HEK293 (cell line): Measurements from ENCODE around the gene CCR9.

ENCODE experiments used
- BCL11B ChIP-seq: fragments of 450-650 bp; formaldehyde crosslinking; IDR thresholded peaks from 2 replicates; pipeline ENCODE4 v1.5.1; 2016; ENCODE audit warnings: low read depth, missing biosample characterization, missing genetic modification characterization
- FEZF1 ChIP-seq: fragments of 450-650 bp; formaldehyde crosslinking; IDR thresholded peaks from 2 replicates; pipeline ENCODE4 v1.5.1; 2016; ENCODE audit warnings: missing biosample characterization, missing genetic modification characterization
- KLF10 ChIP-seq: fragments of 450-650 bp; IDR thresholded peaks from 2 replicates; pipeline ENCODE4 v1.5.1; 2018; ENCODE audit warnings: missing biosample characterization, mild to moderate bottlenecking, missing genetic modification characterization
- KLF16 ChIP-seq: fragments of 450-650 bp; formaldehyde crosslinking; IDR thresholded peaks from 2 replicates; pipeline ENCODE4 v1.5.1; 2017; ENCODE audit warnings: missing biosample characterization, missing genetic modification characterization
- KLF8 ChIP-seq: fragments of 450-650 bp; formaldehyde crosslinking; IDR thresholded peaks from 2 replicates; pipeline ENCODE4 v1.5.1; 2016; ENCODE audit warnings: missing biosample characterization, missing genetic modification characterization
- MYNN ChIP-seq: fragments of 450-650 bp; formaldehyde crosslinking; IDR thresholded peaks from 2 replicates; pipeline ENCODE4 v1.5.1; 2016; ENCODE audit warnings: missing biosample characterization, missing genetic modification characterization, borderline replicate concordance
- PRDM2 ChIP-seq: fragments of 450-650 bp; formaldehyde crosslinking; IDR thresholded peaks from 2 replicates; pipeline ENCODE4 v1.5.1; 2016; ENCODE audit warnings: missing biosample characterization, missing genetic modification characterization, borderline replicate concordance
- SP3 ChIP-seq: fragments of 450-650 bp; formaldehyde crosslinking; IDR thresholded peaks from 2 replicates; pipeline ENCODE4 v1.5.1; 2016; ENCODE audit warnings: missing biosample characterization, missing genetic modification characterization
- ZBTB10 ChIP-seq: fragments of 450-650 bp; formaldehyde crosslinking; IDR thresholded peaks from 2 replicates; pipeline ENCODE4 v1.5.1; 2016; ENCODE audit warnings: missing biosample characterization, missing genetic modification characterization
- ZBTB17 ChIP-seq: fragments of 450-650 bp; formaldehyde crosslinking; IDR thresholded peaks from 2 replicates; pipeline ENCODE4 v1.5.1; 2016; ENCODE audit warnings: missing biosample characterization, missing genetic modification characterization
- ZBTB6 ChIP-seq: fragments of 450-650 bp; formaldehyde crosslinking; IDR thresholded peaks from 2 replicates; pipeline ENCODE4 v1.5.1; 2017; ENCODE audit warnings: missing biosample characterization, missing genetic modification characterization
- ZBTB7A ChIP-seq: fragments of 450-650 bp; formaldehyde crosslinking; IDR thresholded peaks from 2 replicates; pipeline ENCODE4 v1.5.1; 2016; ENCODE audit warnings: low read depth, missing biosample characterization, missing genetic modification characterization
- ZFP37 ChIP-seq: fragments of 450-650 bp; formaldehyde crosslinking; IDR thresholded peaks from 2 replicates; pipeline ENCODE4 v1.5.1; 2016; ENCODE audit warnings: missing biosample characterization, missing genetic modification characterization
- ZIC2 ChIP-seq: fragments of 450-650 bp; formaldehyde crosslinking; IDR thresholded peaks from 2 replicates; pipeline ENCODE4 v1.5.1; 2016; ENCODE audit warnings: missing biosample characterization, missing genetic modification characterization
- ZNF114 ChIP-seq: fragments of 450-650 bp; formaldehyde crosslinking; IDR thresholded peaks from 2 replicates; pipeline ENCODE4 v1.5.0; 2017; ENCODE audit warnings: missing biosample characterization, missing genetic modification characterization
- ZNF292 ChIP-seq: fragments of 450-650 bp; formaldehyde crosslinking; IDR thresholded peaks from 2 replicates; pipeline ENCODE4 v1.5.1; 2016; ENCODE audit warnings: low read depth, missing biosample characterization, missing genetic modification characterization, borderline replicate concordance
- ZNF37A ChIP-seq: fragments of 450-650 bp; IDR thresholded peaks from 2 replicates; pipeline ENCODE4 v1.5.1; 2018; ENCODE audit warnings: missing biosample characterization, missing genetic modification characterization
- ZNF398 ChIP-seq: fragments of 450-650 bp; formaldehyde crosslinking; IDR thresholded peaks from 2 replicates; pipeline ENCODE4 v1.5.1; 2017; ENCODE audit warnings: missing biosample characterization, missing genetic modification characterization
- ZNF426 ChIP-seq: fragments of 450-650 bp; formaldehyde crosslinking; IDR thresholded peaks from 2 replicates; pipeline ENCODE4 v1.5.1; 2017; ENCODE audit warnings: missing biosample characterization, missing genetic modification characterization, mild to moderate bottlenecking, inconsistent platforms, moderate library complexity
- ZNF488 ChIP-seq: fragments of 450-650 bp; formaldehyde crosslinking; IDR thresholded peaks from 2 replicates; pipeline ENCODE4 v1.5.1; 2016; ENCODE audit warnings: missing biosample characterization, missing genetic modification characterization
- ZNF548 ChIP-seq: fragments of 450-650 bp; formaldehyde crosslinking; IDR thresholded peaks from 2 replicates; pipeline ENCODE4 v1.5.1; 2016; ENCODE audit warnings: missing biosample characterization, missing genetic modification characterization
- ZNF561 ChIP-seq: fragments of 450-650 bp; IDR thresholded peaks from 2 replicates; pipeline ENCODE4 v1.5.1; 2018; ENCODE audit warnings: missing biosample characterization, missing genetic modification characterization, borderline replicate concordance
- ZNF626 ChIP-seq: fragments of 450-650 bp; sonication (Bioruptor Pico); formaldehyde crosslinking; IDR thresholded peaks from 2 replicates; pipeline ENCODE4 v1.5.1; 2018; ENCODE audit warnings: missing biosample characterization, missing genetic modification characterization, inconsistent platforms
- ZNF701 ChIP-seq: fragments of 450-650 bp; formaldehyde crosslinking; IDR thresholded peaks from 2 replicates; pipeline ENCODE4 v1.5.1; 2016; ENCODE audit warnings: missing biosample characterization, missing genetic modification characterization
- ZSCAN18 ChIP-seq: fragments of 450-650 bp; formaldehyde crosslinking; IDR thresholded peaks from 2 replicates; pipeline ENCODE4 v1.5.1; 2016; ENCODE audit warnings: missing biosample characterization, missing genetic modification characterization

CCR9 gene

GRCh38 chr3:45841757-45842491, 44.4 kb upstream of the CCR9 start, which contains the start of gene LZTFL1 (continued):
- TF ChIP-seq MYNN, result no peak
- no peak for TF ChIP-seq ZSCAN18 (tag by site-specific recombination)
- TF ChIP-seq ZNF548 (tag by site-specific recombination), result no peak
- TF ChIP-seq ZBTB6 (tag by site-specific recombination), result no peak
- no peak for TF ChIP-seq ZNF292 (tag by site-specific recombination)
- TF ChIP-seq ZNF114 (tag by site-specific recombination), result no peak
- no peak for TF ChIP-seq KLF10
- TF ChIP-seq ZBTB10 (tag by site-specific recombination), result no peak
- TF ChIP-seq ZNF488, result no peak
- peak; percentile 95 for TF ChIP-seq ZBTB17 (tag by site-specific recombination)
- TF ChIP-seq ZNF561 (tag by site-specific recombination), result no peak
- no peak for TF ChIP-seq ZIC2 (tag by site-specific recombination)
- TF ChIP-seq ZNF701 (tag by site-specific recombination), result no peak
- no peak; the same call in 1 of the 2 replicates for TF ChIP-seq SP3
- TF ChIP-seq ZNF398, result no peak
- TF ChIP-seq BCL11B (tag by site-specific recombination), result no peak
- TF ChIP-seq PRDM2 (tag by site-specific recombination), result no peak
- no peak for TF ChIP-seq ZNF426
- no peak for TF ChIP-seq ZBTB7A (tag by site-specific recombination)
- TF ChIP-seq ZFP37 (tag by site-specific recombination), result no peak
- TF ChIP-seq FEZF1 (tag by site-specific recombination), result no peak
- peak; percentile 54; the same call in 1 of the 2 replicates for TF ChIP-seq KLF8
- TF ChIP-seq ZNF37A (tag by site-specific recombination), result no peak
- TF ChIP-seq KLF16 (tag by site-specific recombination), result no peak; the same call in 1 of the 2 replicates
- no peak for TF ChIP-seq ZNF626 (tag by site-specific recombination)
